SK-N-MC (cell line): Measurements from ENCODE around the gene SMR3B.

Source experiments
- DNase-seq: peaks from one replicate; pipeline ENCODE4 v3.0.0-alpha.2; 2011; ENCODE audit warnings: low read depth, low spot score
- H3K27ac ChIP-seq: fragments of 200-600 bp; sonication (generic); 2 replicates; pipeline ENCODE4 v1.5.1; 2016; ENCODE audit warnings: mixed run types
- H3K36me3 ChIP-seq: fragments of 200-600 bp; sonication (generic); 2 replicates; pipeline ENCODE4 v1.6.1; 2017; ENCODE audit warnings: antibody characterized with exemption, low read length, mixed read lengths; ENCODE audit not compliant: insufficient read depth
- H3K4me3 ChIP-seq: fragments of 200-600 bp; sonication (generic); 2 replicates; pipeline ENCODE4 v1.5.1; 2016
- H3K9ac ChIP-seq: fragments of 200-600 bp; sonication (generic); 2 replicates; pipeline ENCODE4 v1.8.0; 2017; ENCODE audit warnings: mixed run types, mixed read lengths; ENCODE audit not compliant: insufficient read length
- H3K9me3 ChIP-seq: fragments of 200-600 bp; sonication (generic); 2 replicates; pipeline ENCODE4 v1.6.1; 2017; ENCODE audit warnings: low read depth, mild to moderate bottlenecking, antibody characterized with exemption, low read length, moderate library complexity, mixed read lengths
- EZH2 ChIP-seq: fragments of 200-600 bp; sonication (generic); IDR thresholded peaks from one replicate; pipeline ENCODE4 v1.6.1; 2017; ENCODE audit warnings: antibody characterized with exemption
- FOXP2 ChIP-seq: optimal IDR thresholded peaks from 2 replicates; pipeline ENCODE3; 2011; ENCODE audit warnings: mild to moderate bottlenecking, moderate library complexity; ENCODE audit not compliant: insufficient read depth; ENCODE audit errors: extremely low read length, control extremely low read depth
- POLR2AphosphoS5 ChIP-seq: IDR thresholded peaks from 2 replicates; pipeline ENCODE4 v1.6.1; 2012; ENCODE audit warnings: mild to moderate bottlenecking, low read depth, low read length, borderline replicate concordance

The SMR3B gene

DNA sequence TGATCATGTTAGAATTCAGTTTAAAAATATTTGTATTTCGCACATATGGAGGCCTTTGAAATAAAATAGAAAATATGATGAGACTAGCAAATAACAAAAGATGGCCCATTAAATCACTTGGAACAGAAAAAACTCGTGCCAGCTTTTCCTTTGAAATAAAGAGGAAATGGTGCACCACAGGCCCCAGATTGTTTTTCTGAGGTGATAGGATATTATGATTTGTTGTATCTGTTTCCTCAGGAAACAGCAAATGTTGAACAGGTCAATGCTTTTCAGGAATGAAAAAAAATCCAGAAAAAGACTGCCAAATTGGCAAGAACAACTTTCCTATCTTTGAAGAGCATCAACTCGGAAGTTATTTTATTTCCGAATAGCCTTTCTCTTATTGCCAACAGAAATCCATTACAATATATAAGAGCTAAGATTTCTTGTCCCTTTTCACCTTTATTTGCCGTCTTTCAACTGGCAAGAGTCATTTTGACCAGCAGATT is at the start of gene SMR3B:
Gene SMR3B (plus strand): TSS at position 441 of the 491 bp plus-strand sequence. CDS start 1,380 bp downstream, outside the sequence.
- Histone ChIP-seq H3K9me3 (no peaks in the 10 kb centered on the region), H3K27ac (no peak within 1 kb of the TSS), H3K9ac (no peak within 1 kb of the TSS), H3K4me3 (no peak within 1 kb of the TSS), H3K36me3 (no peaks in the 10 kb centered on the region)
- TF ChIP-seq EZH2 (no peak), POLR2AphosphoS5 (no peak), FOXP2 (no peak)
- no peak for DNase-seq

DNA sequence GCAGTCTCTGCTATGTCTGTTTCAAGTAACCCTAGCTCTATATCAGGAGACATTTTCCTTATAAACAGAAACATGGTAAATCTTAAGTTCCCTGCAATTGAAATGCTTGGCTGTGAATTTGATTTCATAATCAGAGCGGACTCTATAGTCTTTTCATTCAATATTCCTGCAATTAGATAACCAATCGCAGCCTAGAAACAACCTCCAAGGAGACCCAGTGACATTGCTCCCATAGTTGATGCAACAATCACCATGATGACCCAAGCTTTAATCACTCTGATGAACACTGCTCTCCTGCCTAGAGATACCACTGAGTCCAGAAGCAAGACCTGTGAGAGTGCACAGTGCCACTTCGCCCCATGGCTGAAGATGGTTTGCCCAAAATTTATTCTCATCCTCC is 48.2 kb upstream of the SMR3B start, which contains the start of gene CABS1:
Gene CABS1 (plus strand): TSS at position 301 of the 400 bp plus-strand sequence. CDS start 59 bp downstream, at position 360.
- DNase-seq: no peak
- TF ChIP-seq EZH2 (no peak), POLR2AphosphoS5 (no peak), FOXP2 (no peak)

DNA sequence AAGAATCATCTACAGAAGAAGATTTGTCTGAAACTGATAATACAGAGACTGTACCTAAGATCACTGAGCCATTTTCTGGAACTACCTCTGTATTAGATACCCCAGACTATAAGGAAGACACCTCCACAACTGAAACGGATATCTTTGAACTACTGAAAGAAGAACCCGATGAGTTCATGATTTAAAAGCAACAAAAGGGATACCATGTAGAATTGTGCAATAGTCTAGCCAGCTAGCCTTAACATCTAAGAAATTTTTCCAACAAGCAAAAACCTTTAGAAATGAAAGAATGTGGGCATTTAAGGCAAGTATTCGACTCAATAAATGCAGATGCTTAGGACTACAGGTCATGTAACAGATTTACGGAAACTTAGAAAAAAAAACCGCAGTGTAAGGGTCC is 46.9 kb upstream of the SMR3B start:
- Histone ChIP-seq H3K9ac (no peak overlapping the region), H3K36me3 (no peaks in the 10 kb centered on the region), H3K4me3 (no peak overlapping the region), H3K9me3 (no peaks in the 10 kb centered on the region), H3K27ac (no peak overlapping the region)
- no peak for TF ChIP-seq FOXP2
- no peak for TF ChIP-seq POLR2AphosphoS5
- TF ChIP-seq EZH2: no peak
- no peak for DNase-seq

More for the DNA sequence above, 48.2 kb upstream of the SMR3B start, which contains the start of gene CABS1:
- H3K9me3 ChIP-seq: no peaks in the 10 kb centered on the region
- H3K9ac ChIP-seq: no peak within 1 kb of the TSS
- no peak within 1 kb of the TSS for H3K4me3 ChIP-seq
- no peak within 1 kb of the TSS for H3K27ac ChIP-seq
- no peaks in the 10 kb centered on the region for H3K36me3 ChIP-seq

DNA sequence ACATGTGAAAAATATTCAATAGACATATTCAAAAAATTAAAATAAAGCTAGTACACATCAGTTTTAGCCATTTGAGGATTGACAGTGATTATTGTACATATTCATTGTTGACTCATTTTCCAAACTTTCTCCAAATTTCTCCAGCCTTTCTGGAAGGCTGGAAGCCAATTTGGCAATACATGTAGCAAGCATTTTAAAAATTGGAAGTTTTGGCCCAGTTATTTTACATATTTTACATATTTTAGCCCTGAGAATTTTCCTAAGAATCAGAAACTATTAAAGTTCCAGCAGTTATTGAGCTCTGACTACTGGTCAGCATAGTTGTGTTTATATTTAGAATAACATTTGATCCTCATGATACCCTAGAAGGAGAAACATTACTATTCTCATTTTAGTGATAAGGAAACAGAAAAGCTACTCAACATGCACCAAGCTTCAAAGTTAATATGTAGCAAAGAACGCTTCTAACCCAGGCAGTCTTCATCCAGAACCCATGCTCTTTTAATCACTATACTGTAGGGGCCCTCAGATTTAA is 45.0 kb upstream of the SMR3B start:
- no peaks in the 10 kb centered on the region for H3K9me3 ChIP-seq
- TF ChIP-seq POLR2AphosphoS5 (no peak), FOXP2 (no peak), EZH2 (no peak)
- no peaks in the 10 kb centered on the region for H3K36me3 ChIP-seq
- H3K27ac ChIP-seq: no peak overlapping the region
- H3K4me3 ChIP-seq: no peak overlapping the region
- no peak for DNase-seq
- no peak overlapping the region for H3K9ac ChIP-seq

DNA sequence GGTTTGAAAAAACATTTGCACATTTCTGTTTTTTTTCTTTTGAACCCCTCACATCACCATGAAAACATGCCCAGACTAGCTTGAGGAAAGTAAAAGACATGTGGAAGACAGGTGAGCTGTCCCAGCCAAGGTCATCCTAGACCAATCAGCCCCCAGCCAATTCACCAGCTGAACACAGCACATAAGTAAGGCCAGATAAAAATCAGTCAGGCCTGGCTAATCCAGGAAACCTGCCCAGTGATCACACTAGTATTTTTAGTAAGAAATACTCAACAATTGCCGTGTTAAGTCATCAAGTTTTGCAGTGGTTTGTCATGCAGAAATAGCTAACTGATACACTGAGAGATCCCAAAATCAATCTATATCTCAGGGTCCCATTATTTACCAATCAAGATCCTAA is 26.7 kb upstream of the SMR3B start:
- TF ChIP-seq FOXP2 (no peak), POLR2AphosphoS5 (no peak), EZH2 (no peak)
- H3K9me3 ChIP-seq: no peaks in the 10 kb centered on the region
- no peaks in the 10 kb centered on the region for H3K36me3 ChIP-seq
- no peak overlapping the region for H3K27ac ChIP-seq
- DNase-seq: no peak
- H3K9ac ChIP-seq: no peak overlapping the region
- H3K4me3 ChIP-seq: no peak overlapping the region

DNA sequence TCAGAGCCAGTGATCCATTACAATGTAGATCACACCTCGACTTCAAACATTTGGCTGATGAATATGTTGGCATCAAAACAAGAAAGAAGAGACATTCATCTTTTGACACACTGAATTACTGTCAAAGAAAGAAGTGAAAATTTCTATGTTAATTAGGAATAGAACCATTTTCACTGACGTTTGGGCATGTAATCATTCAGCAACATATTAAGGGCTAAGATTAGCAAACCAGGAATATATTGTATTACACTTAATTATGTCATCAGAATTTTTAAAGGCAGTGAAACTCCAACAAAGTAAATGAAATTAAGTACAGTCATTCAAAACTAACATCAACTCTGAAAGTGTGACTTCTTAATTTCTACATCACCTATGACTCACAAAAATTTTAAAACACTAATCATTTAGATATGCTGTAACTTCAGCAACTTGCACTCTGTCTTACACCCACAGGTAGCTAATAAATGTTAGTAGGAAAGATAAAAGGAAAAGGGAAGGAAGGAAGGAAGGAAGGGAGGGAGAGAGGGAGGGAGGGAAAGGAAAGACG is 23.7 kb upstream of the SMR3B start:
- H3K4me3 ChIP-seq: no peak overlapping the region
- no peak overlapping the region for H3K27ac ChIP-seq
- no peak for DNase-seq
- TF ChIP-seq EZH2: no peak
- TF ChIP-seq POLR2AphosphoS5: no peak
- TF ChIP-seq FOXP2: no peak
- H3K9me3 ChIP-seq: no peaks in the 10 kb centered on the region
- H3K36me3 ChIP-seq: no peaks in the 10 kb centered on the region
- H3K9ac ChIP-seq: no peak overlapping the region

DNA sequence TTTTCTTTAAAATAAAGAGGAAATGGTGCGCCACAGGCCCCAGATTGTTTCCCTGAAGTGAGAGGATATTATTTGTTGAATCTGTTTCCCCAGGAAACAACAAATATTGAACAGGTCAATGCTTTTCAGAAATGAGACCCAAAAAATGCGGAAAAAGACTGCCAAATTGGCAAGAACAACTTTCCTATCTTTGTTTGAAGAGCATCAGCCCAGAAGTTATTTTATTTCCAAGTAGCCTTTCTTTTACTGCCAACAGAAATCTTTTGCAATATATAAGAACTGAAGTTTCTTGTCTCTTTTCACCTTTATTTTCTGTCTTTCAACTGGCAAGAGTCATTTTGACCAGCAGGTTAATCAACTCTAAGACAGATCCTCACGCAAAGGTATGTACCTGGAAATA is 22.5 kb upstream of the SMR3B start, which contains the start of gene SMR3A:
Gene SMR3A (plus strand): TSS at position 301 of the 400 bp plus-strand sequence. CDS start 1,356 bp downstream, outside the sequence.
- H3K9ac ChIP-seq: no peak within 1 kb of the TSS
- no peaks in the 10 kb centered on the region for H3K9me3 ChIP-seq
- no peaks in the 10 kb centered on the region for H3K36me3 ChIP-seq

DNA sequence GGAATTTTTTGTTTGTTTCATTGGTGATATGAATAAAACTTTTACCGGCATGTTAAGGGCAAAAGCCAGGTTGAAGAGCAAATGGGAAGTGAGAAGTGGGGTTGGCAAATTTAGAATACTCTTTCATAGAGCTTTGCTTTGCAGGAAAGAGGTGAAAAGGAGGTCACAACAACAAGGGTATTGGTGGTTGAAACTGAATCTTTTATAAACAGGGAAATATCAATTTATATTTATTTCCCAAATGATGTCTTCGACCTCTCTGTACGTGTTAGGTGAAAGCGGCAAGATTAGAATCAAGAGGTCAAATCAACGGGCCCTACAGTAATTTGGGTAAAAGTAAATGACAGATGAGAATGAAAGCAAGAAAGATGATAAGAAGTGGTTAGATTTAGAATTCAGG is 18.9 kb upstream of the SMR3B start:
- Histone ChIP-seq H3K27ac (no peak overlapping the region), H3K9ac (no peak overlapping the region), H3K4me3 (no peak overlapping the region), H3K9me3 (no peaks in the 10 kb centered on the region), H3K36me3 (no peaks in the 10 kb centered on the region)
- TF ChIP-seq EZH2: no peak
- no peak for TF ChIP-seq POLR2AphosphoS5
- no peak for TF ChIP-seq FOXP2
- DNase-seq: no peak

More for the DNA sequence above, 22.5 kb upstream of the SMR3B start, which contains the start of gene SMR3A:
- Histone ChIP-seq H3K4me3 (no peak within 1 kb of the TSS), H3K27ac (no peak within 1 kb of the TSS)
- DNase-seq: no peak
- TF ChIP-seq FOXP2: no peak
- TF ChIP-seq POLR2AphosphoS5: no peak
- no peak for TF ChIP-seq EZH2
